Fibroblast of skin of right quadriceps (primary cell): Measurements from ENCODE around the gene NPAS3.
A peak's percentile ranks its signal among the peaks of the same experiment; 100 is the strongest.

ENCODE experiments used
- DNase-seq: peaks from one replicate; pipeline ENCODE4 v3.0.0-alpha.2; 2013

The NPAS3 gene

DNA sequence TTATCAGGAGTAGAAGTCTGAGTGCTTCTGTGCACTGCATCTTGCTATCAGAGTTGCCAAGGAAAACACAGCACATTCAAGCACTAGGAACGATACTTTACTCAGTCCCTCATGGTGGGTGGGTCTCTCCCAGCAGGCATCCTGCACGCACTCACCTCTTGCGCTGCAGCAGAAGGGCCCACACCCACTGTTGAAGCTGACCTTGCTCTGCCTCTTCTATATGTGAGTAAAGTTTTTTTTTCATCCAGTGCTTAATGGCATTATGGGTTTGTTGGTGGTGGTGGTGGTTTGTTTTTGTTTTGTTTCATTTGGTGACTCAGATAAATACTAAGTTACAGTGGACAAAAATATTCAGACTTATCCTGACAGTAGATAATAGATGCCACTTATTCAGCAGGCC, 663.7 kb downstream of the NPAS3 start:
- no peak for DNase-seq

DNA sequence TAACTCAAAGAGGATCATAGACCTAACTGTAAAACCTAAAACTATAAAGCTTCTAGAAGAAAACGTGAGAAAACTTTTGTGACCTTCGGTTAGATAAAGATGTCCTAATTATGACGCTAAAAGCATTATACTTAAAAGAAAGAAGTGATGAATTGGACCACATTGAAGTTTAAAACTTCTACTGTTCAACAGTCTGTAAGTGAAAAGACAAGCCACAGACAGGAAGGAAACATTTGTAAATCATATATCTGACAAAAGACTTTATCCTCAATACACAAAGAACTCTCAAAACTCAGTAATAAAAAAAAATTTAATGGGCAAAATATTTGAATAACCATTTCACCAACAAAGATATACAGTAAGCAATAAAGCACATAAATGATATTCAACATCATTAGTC, 667.9 kb downstream of the NPAS3 start:
- DNase-seq: no peak

DNA sequence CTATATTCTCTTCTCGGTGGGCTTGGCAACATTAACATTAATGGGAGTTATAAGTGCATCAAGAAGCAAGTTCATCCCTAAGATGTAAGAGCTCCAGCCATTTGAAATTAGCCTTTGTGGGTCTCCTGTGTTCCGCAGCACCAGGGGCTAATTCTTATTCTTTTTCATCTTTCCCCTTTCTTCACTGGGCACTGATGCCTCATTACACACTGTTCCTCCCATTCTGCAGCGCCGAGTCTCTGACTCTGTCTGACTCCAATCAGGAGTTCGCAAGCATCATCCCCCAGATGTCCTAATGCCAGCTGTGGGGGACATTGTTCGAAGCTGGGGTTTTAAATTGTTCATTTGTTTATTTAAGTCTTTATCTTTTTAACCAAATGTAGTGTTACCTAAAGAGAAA, 670.9 kb downstream of the NPAS3 start:
- no peak for DNase-seq

DNA sequence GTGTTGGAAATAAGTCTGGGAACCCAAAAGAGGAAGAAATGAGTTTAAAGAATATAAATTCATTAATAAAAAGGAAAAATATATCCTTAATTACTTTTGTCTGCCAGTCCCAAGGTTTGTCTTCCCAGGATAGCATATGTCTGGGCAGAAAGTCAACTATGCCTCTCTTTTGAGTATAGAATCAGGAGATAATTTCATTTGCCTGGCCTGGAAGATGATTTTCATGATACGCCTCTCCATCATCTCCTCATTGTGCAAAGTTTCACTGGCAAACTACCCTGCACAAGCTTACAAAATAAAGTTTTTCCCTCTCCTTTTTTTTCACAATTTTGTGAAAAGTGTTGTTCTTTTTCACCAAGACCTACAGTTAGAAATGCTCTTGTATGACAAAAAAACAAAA, 671.4 kb downstream of the NPAS3 start:
- no peak for DNase-seq

DNA sequence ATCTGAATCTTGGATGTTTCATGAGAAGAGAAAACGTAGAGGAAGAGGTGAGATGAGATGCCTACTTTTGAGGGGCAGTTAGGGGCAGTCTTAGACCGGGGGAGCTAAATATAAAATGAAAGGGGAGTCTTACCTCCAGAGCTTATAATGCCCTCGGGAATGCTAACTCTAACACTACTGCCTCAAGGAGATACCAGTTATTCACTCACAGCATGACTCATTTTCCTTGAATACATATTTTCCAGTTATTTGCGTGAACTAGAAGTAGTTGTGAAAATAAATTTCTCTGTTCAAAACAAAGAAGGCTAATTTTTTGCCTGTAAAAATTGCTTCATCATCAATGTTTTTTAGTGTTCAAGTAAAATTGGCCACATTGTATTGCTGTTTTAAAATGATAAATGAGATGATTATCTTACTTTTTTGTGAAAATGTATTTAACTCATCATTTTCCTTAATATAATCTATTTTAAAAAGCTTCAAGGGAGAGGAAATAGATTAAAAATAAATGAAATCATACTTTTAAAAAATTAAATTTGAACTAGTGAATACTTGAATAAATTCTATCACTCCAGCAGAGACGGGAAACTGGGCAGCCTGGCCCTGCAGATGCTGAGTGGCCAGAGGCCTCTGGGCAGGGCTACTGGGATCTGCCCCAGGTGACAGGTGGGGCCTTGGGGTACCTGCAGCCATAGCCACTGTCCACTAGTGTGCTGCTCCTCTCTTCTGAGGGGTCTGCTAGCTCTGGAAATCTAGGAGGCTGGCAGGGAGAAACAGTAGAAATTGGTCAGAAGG, 672.9 kb downstream of the NPAS3 start:
- DNase-seq: no peak

DNA sequence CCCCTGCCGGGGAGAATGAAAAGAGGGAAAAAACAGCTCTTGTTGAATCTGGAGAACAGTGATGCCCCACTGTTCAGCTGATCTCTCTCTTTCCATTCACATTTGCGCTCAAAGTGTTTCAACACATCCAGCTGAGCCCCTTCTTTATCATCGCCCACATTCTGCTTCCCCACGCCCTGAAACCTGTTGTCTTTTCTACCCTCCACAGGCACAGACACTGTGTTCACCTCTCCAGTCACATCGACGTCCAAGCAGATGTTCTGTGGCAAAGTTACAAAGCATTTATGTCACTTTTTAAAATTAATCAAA, 673.5 kb downstream of the NPAS3 start:
- no peak for DNase-seq

DNA sequence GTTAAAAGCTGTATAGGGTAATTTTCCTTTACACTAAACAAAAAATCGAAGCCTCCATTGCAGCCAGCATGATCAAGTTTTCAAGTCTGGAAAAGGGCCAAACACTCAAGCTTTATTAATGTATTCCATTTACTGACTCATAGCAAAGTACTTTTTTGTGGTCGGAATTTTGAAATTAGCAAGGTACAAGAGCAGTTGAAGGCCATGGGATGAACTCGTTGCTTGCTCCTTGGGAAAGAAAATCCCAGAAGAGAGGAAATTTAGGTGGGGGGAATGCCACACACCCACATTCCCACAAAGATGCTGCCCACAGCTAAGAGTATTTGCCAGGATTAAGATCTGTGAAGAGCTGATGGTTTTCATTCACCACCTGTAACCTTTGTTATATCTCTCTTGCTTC, 678.5 kb downstream of the NPAS3 start:
- DNase-seq: peak; percentile 86

DNA sequence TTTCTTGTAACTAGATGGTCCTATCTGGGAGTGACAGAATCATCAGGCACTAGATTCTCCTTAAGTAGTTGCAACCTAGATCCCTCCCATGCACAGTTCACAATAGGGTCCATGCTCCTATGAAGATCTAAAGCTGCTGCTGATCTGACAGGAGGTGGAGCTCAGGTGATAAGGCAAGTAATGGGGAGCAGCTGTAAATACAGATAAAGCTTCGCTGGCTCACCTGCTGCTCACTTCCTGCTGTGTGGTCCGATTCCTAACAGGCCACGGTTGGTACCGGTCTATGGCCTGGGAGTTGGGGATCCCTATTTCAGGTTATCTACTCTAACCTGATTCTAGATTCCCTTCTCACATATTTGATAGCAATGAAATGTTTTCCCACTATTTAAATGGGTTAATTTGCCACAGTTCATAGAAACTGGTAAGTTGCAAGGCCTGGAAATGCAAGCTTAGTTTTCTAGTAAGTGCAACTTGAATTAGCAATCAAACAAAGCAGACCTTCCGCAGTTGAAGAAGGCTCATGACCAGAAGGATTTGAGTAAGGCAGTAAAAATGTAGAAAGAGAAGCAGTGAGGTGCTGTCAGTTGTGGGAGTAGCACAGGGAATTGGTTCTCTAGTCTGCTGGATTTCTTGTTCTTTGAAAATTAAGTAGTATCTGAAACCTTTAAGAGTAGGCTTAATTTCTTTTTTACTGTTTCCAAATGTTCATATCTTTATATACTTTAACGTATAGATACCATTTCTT, 679.9 kb downstream of the NPAS3 start:
- DNase-seq: no peak

DNA sequence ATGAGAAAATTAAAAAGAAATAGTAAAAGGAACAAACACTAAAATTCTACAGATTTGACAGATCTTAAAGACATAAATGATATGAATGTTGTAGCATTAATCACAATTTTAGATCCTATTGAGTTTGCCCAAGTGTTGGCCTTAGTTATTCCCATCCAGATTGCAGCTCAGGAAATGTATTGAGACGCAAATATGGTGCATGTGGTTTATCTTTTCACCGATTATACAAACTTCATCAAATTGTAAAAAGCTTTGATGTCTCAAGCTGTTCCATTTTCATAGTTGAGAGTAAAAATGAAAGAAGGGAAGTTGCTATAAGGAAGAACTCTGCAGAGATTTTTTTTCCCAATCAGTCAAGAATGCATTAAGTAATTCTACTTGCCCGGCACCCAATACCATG, 683.8 kb downstream of the NPAS3 start:
- no peak for DNase-seq

DNA sequence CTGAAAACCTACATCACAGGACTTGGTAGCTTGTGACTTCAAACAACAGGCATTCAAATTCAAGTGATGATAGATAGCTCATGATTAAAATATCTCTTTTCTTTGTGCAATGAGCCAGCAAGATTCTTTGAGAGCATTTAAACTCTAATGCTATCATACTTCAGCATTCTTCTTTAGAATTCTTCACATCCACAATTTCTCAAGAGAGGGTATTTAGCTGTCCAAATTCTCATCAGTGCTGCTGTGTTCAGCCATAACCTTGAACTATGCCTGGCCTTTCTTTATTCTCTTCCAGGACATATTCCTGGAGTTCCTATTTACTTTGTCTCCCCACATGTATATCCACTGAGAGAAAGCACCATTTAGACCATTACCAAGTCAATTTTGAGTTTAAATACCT, 691.1 kb downstream of the NPAS3 start:
- DNase-seq: no peak

DNA sequence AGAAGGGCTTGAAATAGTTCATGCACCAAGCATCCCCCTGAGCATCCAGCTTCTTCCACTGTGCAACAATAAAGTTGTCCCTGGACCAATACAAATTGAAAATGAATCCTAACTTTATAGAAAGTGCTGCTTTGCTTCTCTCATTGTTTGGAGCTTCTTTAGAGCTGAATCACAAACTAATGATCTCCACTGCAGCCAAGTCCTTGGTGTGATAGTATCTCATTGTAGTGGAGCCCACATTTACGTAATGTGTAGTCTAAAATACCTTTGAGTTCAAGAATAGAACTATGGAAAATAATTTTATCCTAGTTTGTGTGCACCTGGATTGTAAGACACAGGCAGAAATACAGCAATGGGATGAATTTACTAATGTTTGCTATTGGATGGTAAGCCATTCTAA, 692.3 kb downstream of the NPAS3 start:
- DNase-seq: no peak

DNA sequence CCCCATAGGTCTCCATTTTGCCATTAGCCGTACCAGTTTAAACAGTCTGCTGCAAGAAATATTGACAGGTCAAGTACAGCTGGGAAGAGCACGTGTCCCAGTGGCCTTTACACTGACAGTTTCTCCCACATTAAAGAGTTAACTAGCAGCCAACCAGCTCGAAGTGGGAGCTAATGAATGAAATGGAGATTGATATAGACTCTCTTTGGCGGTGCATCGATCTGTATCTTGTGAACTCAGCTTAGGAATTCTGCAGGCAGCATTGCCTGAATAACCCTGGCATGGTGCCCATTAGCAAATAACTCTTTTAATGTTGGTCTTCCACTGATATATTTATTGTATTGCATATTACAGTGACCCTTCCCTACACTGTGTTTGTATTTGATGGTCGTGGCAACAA, 692.8 kb downstream of the NPAS3 start:
- DNase-seq: no peak

DNA sequence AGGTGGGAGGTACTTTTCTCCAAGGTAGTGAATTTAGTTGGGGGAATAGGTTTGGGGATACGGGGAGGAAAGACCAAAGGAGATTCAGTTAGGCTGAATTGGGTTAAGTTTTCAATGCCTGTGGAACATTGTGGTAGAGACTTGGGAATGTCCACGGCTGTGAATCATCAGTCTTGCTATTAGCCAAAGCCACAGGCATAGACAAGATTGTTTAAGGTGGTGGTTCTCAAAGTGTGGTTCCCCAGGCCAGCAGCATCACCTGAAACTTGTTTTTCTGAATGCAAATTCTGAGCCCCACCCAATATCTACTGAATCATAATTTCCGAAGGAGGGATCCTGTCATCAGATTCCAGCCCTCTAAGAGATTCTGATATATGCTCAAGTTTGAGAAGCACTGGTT, 696.0 kb downstream of the NPAS3 start:
- no peak for DNase-seq

DNA sequence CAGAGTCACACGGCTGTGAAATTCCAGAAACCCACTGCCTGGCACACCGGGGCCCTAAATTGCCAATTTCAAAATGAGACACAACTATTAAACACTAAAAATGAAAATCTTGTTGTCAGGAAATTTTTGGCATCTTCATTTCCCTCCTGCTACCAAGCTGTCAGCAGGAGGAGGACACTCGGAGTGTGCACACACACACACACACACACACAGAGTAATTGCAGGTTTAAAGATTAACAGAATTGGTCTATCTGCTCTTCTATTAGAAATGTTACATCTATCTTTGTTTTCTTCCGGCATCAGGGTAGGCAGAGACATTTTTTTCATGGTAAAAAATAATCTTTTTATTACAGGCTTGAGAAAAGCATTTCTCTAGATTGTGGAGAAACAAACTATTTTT, 698.0 kb downstream of the NPAS3 start:
- DNase-seq: no peak

DNA sequence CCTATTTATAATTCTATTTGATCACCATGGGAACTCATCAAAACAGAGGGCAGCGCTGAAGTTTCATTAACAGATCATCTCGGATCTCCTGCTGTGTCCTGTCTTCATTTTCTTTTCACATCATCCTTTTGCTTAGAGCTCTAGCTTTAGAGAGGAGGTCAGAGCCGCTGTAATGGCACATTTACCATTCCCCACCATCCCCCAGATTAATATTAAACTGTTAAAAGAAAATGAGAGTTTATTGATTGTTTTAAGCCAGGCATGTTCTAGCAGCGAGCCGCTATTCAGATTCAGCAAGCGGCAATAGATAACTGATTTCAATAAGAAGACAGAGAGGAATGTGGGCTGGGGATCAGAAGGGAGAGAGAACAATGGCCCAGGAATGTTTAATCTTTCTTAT, 703.4 kb downstream of the NPAS3 start:
- no peak for DNase-seq

DNA sequence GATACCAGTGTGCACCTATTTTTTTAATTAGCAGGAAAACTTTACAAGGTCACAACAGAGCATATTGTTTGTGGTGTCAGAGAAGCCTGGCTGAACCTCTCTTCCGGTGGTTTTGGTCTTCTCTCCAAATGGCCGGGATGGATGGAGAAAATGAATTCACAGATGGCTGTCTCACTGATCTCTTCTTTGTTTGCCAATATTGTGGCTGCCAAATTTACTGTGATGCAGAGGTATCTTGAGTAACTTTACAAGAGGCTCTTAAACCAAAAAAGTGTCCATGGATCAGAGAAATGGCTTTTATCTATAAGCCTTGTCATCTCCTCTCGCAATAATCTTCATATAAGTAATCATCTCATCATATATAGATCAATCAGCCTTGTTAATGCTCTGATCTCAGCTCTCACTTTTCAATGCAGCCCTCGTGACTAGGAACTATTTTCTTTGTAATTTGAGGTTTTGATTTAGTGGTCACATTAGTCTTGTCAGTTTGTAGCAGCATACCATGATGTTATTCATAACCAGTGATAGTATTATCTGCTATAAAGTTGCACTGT, 704.1 kb downstream of the NPAS3 start:
- peak; percentile 51 for DNase-seq

DNA sequence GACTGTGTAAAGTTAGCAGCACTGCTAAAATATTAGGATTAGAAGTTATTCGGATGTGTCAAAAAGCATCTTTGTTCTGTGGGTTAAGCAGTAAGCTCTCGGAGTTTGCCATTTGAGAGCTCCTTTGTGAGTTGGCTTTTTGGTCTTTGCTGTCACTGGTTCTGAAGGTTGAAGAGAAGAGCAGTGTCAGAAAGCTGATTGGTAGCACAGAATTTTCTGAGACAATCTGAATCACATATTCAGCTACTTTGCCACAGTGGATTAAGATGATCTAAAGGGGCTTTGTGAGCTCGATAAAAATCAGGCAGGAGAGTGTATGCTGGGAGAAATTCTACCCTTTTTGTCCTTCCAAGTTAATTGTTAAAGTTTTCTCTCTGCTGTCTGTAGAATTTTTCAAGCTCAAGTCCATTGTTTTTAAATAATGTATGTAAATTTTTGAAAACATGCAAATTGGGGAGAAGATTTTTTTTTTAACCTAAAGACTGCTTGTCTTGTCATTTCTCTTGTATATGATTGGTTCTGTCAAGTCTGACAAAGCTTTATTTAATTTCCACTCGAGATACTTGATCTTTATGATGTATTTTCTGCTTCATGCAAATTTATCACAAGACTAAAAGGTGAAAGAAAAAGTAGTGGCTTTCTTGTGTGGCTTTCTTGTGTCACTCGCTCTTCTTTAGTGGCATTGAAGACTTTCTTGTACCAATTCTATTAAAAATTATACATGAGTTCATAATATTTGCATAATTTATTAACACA, 704.9 kb downstream of the NPAS3 start:
- DNase-seq: no peak

DNA sequence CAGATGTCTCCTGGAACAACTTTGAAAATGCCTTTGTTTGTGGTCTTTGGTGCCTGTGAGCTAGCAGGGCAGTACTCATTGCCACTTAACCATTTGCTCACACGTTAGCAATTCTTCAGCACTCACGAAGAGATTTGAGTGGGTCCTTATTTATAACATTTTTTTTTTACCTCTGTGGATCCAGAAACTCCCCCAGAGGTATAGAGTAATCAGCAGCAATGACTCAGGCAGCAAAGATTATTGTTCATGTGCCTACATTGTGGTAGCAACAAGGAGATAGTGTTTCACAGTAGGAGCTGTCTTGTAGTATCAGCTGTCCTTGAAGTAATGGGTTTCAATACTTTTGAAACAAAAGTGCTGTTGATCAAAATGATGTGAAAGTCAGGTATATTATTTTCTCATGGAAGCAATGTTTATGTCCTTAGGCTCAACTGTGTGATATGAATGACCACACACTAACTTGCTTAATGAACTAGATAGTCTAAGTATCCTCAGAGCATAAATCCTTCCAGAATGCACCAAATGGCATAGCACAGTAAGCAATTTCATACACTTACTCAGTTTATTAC, 708.1 kb downstream of the NPAS3 start:
- peak; percentile 70 for DNase-seq

DNA sequence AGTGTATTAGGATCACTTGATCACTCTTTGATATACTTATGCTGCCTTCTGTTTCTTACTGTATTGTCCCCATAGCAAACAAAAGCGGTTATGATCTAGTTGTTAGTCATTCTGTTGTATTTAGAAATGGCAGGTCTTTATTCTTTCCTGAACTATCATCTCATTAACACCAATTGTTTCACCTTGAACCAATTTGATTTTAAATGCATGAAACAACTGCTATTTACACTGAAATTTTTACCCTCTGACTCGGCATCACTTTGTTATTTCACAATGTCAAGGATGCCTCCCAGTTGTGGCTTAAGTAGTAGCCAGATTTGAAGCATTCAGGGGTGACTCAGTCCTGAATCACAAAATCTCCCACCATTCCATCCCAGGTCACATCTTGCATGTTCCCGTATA, 708.7 kb downstream of the NPAS3 start:
- peak; percentile 98 for DNase-seq

DNA sequence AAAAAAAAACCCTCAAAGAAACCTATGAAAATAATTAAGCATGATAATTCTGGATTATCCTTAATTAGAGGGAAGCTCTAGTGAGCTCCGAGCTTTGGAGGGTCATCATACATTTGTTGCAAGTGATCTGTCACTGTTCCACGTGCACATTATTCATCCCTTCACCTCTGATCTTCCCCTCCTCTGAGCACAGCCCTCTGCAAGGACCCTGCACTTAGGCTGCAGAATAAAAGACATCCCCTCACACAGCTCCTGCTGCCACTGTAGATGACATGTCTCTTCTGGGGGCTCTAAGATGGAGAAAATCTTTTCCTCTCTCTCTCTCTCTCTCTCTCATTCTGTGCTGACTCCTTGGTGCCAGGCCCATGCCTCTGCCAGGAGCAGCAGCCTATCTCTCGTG, 711.8 kb downstream of the NPAS3 start:
- DNase-seq: no peak

DNA sequence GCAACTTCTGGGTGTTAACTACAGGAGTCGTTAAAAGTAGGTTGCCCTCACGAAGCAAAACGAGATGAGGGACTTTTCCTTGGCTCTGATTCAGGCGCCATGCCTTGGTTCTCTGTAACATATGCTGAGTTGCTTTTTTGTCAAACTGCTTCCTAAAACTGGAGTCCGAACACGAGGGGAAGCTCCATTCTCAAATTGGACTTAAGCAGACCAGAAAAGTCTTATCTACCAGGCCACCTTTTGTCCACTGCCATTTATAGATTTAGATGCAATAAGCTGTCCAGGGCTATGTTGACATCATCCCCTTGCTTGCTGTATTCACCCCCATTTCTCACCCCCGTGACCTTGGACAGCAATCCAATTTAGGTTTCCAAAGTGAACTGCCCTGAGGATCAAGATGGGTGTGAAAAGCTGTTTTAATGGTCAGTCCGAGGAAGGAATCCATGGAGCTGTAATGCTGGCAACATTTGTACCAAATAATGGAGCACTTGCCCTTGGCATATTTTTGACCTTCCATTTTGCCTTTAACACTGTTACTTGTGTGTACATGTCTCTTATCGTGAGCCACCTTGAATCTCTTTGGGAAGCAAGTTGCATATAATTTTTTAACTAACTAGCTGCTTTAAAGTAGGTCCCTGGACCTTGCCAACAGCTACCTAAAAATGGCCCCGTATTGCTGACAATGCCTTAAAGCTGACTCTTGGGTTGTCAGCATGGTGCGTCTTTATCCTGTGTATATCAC, 714.1 kb downstream of the NPAS3 start:
- DNase-seq: no peak

DNA sequence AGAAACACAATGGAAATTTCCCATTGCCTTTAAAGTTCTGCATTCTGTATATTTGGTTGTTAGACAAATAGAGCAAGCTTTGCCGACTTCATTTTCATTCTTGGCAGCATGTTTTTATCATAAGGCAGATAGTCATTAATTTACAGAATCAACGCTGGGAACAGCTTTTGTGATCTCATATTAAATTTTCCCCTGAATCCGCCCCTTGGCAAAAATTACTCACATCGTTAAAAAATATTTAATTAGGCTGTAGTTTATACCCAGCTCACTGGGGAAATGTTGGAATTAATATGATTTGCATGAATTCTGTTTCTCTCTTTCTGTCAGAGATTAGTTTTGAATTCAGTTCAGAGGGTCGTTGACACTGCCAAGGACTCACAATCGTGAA, 714.6 kb downstream of the NPAS3 start:
- no peak for DNase-seq

DNA sequence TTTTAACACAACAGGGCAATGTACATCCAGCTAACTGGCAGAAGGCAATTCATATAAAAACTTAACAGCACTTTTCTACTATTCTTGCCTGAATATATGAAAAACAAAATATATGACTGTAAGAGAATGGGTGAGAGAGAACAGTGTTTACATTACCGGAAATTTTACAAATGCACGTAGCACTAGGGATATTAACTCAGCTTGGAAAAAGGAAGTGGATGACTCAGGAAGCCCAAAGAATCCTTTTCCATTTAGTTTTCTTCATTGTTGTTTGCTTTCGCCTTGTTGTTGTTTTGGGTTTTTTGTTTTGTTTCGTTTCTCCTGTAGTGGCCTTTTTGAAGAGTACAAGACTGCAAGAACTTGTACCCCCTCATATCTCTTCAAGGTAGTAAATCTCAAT, 716.7 kb downstream of the NPAS3 start:
- DNase-seq: no peak
